ENCODE results near the gene TBC1D10A. TPM values are rescaled to one million over a fixed set of nuclear protein-coding genes. Genes with fewer than 3 reads are reported as not detected.

Gene TBC1D10A
- total RNA-seq, 1 experiment from 2014 or later, result 8.4 TPM

DNA sequence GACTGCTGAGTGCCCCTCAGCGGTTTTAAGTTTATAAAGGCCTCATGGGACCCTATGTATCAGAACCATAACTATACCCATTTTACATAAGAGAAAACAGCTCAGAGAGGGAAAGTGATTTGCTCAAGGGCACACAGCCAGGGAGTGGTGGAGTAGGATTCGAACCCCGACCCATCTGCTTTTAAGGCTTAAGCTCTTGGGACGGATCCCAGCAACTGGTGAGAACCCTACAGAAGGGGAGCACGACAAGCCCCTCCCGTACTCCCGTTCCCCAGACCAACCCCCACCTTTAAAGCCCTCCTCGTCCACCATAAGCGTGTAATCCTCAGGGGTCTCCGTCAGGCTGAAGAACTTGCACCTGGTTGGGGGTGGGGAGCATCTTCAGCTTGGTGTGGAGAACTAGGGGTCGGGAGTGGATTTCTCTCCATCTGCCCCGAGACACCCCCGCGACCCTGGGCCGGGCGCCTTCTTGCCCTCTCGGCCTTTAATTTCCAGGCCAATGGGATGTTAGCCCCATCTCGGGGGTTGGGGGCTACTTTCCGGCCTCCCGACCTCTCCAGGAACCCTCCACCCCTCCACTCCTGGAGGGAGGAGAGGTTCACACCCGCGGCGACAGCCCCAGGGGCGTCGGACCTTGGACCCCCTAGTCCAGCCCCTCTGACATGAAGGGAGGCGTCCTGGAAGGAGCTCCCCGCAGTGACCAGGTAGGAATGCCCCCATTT is 38.2 kb downstream of the TBC1D10A start:
- TF ChIP-seq, protein P1, sequence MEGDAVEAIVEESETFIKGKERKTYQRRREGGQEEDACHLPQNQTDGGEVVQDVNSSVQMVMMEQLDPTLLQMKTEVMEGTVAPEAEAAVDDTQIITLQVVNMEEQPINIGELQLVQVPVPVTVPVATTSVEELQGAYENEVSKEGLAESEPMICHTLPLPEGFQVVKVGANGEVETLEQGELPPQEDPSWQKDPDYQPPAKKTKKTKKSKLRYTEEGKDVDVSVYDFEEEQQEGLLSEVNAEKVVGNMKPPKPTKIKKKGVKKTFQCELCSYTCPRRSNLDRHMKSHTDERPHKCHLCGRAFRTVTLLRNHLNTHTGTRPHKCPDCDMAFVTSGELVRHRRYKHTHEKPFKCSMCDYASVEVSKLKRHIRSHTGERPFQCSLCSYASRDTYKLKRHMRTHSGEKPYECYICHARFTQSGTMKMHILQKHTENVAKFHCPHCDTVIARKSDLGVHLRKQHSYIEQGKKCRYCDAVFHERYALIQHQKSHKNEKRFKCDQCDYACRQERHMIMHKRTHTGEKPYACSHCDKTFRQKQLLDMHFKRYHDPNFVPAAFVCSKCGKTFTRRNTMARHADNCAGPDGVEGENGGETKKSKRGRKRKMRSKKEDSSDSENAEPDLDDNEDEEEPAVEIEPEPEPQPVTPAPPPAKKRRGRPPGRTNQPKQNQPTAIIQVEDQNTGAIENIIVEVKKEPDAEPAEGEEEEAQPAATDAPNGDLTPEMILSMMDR (conservative IDR thresholded peaks at IDR 0.05; ENCODE audit: low read depth, low read length), result no peak
- TF ChIP-seq EZH2 (IDR thresholded peaks at IDR 0.05; ENCODE audit: borderline replicate concordance, low read depth, low read length, poor library complexity, severe bottlenecking), result no peak
- BruUV-seq (replicated peaks), result no TSS peak

DNA sequence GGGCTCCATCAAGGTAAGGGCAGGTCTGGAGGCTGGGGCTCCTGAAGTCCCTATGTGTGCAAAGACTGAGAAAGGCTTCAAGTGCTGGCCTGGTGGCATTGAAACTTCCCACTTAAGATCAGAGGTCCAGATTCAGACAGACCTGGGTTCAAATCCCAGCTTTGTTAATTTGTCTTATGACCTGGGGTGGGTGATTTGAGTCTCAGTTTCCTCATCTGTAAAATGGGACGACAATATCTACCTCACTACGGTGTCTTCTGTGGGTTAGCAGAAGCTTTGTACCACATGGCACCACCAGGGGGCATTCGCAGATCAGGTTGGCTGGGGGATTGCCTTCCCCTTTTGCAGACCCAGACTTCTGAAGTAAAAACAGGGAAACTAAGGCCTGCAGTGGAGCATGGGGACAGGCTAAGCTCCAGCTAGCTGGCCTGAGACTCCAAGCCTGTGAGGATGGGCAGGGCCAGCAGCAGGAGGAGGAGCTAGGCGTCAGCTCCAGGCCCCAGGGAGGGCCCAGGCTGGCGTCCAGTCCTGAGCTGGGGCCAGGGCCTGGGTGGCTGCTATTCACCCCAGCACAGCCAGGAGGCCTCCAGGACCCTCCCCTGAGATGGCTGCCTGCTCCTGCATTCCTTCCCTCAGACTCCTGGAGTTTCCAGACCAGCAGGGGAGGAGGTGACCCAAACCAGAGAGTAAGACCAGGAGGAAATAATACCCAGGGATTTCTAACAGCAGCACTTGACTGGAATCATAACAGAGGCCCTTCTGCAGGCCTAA is 38.9 kb downstream of the TBC1D10A start:
- peak; percentile 87 for DNase-seq (ENCODE audit: low spot score)
- Histone ChIP-seq H3K36me3 (ENCODE audit: insufficient read depth, low read length, poor library complexity, severe bottlenecking) (no peaks in the 10 kb centered on the region), H3K27me3 (replicated peaks; ENCODE audit: insufficient read depth, low read depth, low read length, poor library complexity) (no peaks in the 10 kb centered on the region), H3K9me3 (ENCODE audit: low read depth, low read length, poor library complexity, severe bottlenecking) (no peaks in the 10 kb centered on the region), H3K4me3 (ENCODE audit: low read depth, low read length, poor library complexity, severe bottlenecking) (no peak overlapping the region), H3K27ac (ENCODE audit: low read depth, low read length, poor library complexity, severe bottlenecking) (no peak overlapping the region), H3K4me1 (ENCODE audit: insufficient read depth, low read length, poor library complexity, severe bottlenecking) (peaks cover 26% of the 10 kb centered on the region)
- TF ChIP-seq, protein P1 (conservative IDR thresholded peaks at IDR 0.05; ENCODE audit: low read depth, low read length), result peak; percentile 88
- no peak for TF ChIP-seq EZH2 (IDR thresholded peaks at IDR 0.05; ENCODE audit: borderline replicate concordance, low read depth, low read length, poor library complexity, severe bottlenecking)
- ChIA-PET CTCF (interaction anchor here (0.6 to 1.6 kb wide), 8 partner anchors 10 to 268 kb away, joined by 3 to 11 read pairs (median 4); partner anchors contain the start of genes CCDC157, RNF215 and SF3A1), POLR2A (ENCODE audit: low non-redundant PET) (interaction anchor here (0.6 kb wide), 1 partner anchor 97 kb away, joined by 7 read pairs; no protein-coding TSS in a partner anchor)
- BruUV-seq (replicated peaks), result no TSS peak
- intact Hi-C loops (cut with micrococcal nuclease; ENCODE audit: unreplicated experiment), result loop anchor here (1.0 to 10.0 kb wide), 6 partner anchors 25 to 317 kb away; partner anchors contain the start of gene TCN2

More for the DNA sequence above, 38.2 kb downstream of the TBC1D10A start:
- Histone ChIP-seq H3K27me3 (replicated peaks; ENCODE audit: insufficient read depth, low read depth, low read length, poor library complexity) (no peaks in the 10 kb centered on the region), H3K36me3 (ENCODE audit: insufficient read depth, low read length, poor library complexity, severe bottlenecking) (no peaks in the 10 kb centered on the region), H3K9me3 (ENCODE audit: low read depth, low read length, poor library complexity, severe bottlenecking) (no peaks in the 10 kb centered on the region), H3K4me1 (ENCODE audit: insufficient read depth, low read length, poor library complexity, severe bottlenecking) (peaks cover 26% of the 10 kb centered on the region), H3K4me3 (ENCODE audit: low read depth, low read length, poor library complexity, severe bottlenecking) (peak overlapping the region; percentile 74), H3K27ac (ENCODE audit: low read depth, low read length, poor library complexity, severe bottlenecking) (peak overlapping the region; percentile 56)
- intact Hi-C loops (cut with micrococcal nuclease; ENCODE audit: unreplicated experiment), result loop anchor here (2.0 to 10.0 kb wide), 4 partner anchors 134 to 316 kb away; partner anchors contain the start of gene TCN2
- POLR2A ChIA-PET (ENCODE audit: low non-redundant PET), result no interaction called here
- CTCF ChIA-PET, result interaction anchor here (0.7 to 1.6 kb wide), 8 partner anchors 11 to 268 kb away, joined by 3 to 11 read pairs (median 4); partner anchors contain the start of genes CCDC157, RNF215 and SF3A1
- no peak for DNase-seq (ENCODE audit: low spot score)
